ENCODE data around the gene HOXA9.

HOXA9 gene

GRCh38 chr7:27148031-27148755, 17.1 kb downstream of the HOXA9 start:
- peak overlapping the region; percentile 13 for H3K4me3 ChIP-seq (ENCODE audit: low read depth, low read length)
- TF ChIP-seq MYC (IDR thresholded peaks at IDR 0.05; ENCODE audit: low read depth, low read length) = no peak
- TF ChIP-seq POLR2A (IDR thresholded peaks at IDR 0.05; ENCODE audit: extremely low read depth, insufficient read length) = no peak
- no peak for TF ChIP-seq MAX (IDR thresholded peaks at IDR 0.05; ENCODE audit: low read depth, low read length)
- TF ChIP-seq, protein P1, sequence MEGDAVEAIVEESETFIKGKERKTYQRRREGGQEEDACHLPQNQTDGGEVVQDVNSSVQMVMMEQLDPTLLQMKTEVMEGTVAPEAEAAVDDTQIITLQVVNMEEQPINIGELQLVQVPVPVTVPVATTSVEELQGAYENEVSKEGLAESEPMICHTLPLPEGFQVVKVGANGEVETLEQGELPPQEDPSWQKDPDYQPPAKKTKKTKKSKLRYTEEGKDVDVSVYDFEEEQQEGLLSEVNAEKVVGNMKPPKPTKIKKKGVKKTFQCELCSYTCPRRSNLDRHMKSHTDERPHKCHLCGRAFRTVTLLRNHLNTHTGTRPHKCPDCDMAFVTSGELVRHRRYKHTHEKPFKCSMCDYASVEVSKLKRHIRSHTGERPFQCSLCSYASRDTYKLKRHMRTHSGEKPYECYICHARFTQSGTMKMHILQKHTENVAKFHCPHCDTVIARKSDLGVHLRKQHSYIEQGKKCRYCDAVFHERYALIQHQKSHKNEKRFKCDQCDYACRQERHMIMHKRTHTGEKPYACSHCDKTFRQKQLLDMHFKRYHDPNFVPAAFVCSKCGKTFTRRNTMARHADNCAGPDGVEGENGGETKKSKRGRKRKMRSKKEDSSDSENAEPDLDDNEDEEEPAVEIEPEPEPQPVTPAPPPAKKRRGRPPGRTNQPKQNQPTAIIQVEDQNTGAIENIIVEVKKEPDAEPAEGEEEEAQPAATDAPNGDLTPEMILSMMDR (IDR thresholded peaks at IDR 0.05; ENCODE audit: low read depth, low read length) = no peak
- DNase-seq (ENCODE audit: low read depth) = peak; percentile 40

DNA sequence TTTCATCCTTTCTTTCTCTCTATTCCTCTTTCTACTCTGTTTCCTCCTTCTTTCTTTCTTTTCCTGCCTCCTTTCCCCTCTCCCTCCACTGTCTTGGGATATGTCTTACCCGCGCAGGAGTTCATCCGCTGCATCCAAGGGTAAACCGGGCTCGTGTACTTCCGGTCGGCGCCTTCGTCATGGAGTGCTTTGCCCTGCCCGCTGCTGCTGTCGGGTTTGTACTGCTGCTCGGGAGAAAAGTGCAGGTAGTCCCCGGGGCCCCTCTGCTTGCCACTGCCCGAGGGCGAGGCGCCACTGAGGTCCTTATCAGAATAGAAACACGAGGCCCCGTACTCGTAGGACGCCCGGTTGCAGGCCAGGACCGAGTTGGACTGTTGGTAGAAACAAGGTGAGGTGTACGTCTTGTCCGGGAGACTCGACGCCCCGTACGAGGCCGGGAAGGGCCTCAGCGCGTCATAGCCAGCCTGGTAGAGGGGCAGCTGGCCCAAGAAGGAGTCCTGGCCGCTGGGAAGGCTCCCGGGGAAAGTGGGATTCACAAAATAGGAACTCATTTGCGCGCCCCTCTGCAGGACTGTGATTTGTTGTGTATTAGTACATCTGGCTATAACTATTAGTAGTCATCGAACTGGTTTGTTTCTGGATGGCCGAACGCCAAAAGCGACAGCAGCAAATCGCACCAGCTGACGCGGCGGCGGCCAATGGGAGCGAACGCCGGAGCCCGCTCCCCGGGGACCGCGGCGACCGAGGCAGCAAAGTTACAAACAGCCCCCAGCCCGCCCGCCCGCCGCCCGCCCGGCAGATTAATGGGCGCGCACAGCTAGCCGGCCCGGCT, 17.9 kb downstream of the HOXA9 start, which contains the start of gene HOXA6:
HOXA6 (minus strand) TSS at position 576 of the 832 bp plus-strand sequence; CDS start at position 551, 25 bp downstream.
- H3K4me3 ChIP-seq (ENCODE audit: low read depth, low read length) = peak within 1 kb of the TSS; percentile 13
- TF ChIP-seq MYC (IDR thresholded peaks at IDR 0.05; ENCODE audit: low read depth, low read length) (no peak), POLR2A (IDR thresholded peaks at IDR 0.05; ENCODE audit: extremely low read depth, insufficient read length) (no peak), MAX (IDR thresholded peaks at IDR 0.05; ENCODE audit: low read depth, low read length) (no peak)
- TF ChIP-seq, protein P1 (IDR thresholded peaks at IDR 0.05; ENCODE audit: low read depth, low read length) = no peak
- DNase-seq (ENCODE audit: low read depth) = no peak

- DNase-seq (ENCODE audit: low read depth) = no peak
- no peak overlapping the region for H3K4me3 ChIP-seq (ENCODE audit: low read depth, low read length)
- TF ChIP-seq POLR2A (IDR thresholded peaks at IDR 0.05; ENCODE audit: extremely low read depth, insufficient read length) (no peak), MAX (IDR thresholded peaks at IDR 0.05; ENCODE audit: low read depth, low read length) (no peak), MYC (IDR thresholded peaks at IDR 0.05; ENCODE audit: low read depth, low read length) (no peak)
- TF ChIP-seq, protein P1 (IDR thresholded peaks at IDR 0.05; ENCODE audit: low read depth, low read length) = no peak
These were observed 18.7 kb downstream of the HOXA9 start for GRCh38 chr7:27146491-27147198.

DNA sequence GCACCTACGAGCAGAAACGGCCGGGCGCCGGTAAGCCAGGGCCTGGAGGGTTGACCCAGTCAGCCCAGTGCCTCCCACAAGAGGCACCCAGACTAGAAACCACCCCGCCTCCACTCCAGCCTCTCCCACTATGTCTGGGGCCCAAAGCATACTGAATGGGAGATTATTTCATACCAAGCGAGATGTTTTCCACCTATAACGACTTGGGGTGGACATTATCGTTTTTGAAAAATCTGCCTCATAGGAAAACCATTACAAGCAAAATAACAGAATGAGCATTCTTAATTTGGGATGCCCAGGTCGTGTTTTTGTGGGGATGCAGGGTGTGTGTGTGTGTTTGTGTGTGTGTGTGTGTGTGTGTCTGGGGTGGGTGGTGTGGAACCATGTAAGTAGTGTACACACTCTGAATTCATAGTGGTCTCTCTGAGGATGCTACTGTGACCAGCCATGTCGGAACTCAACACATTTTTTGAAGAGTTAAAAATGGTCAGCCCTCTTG, 19.4 kb downstream of the HOXA9 start:
- no peak overlapping the region for H3K4me3 ChIP-seq (ENCODE audit: low read depth, low read length)
- DNase-seq (ENCODE audit: low read depth) = no peak
- TF ChIP-seq, protein P1 (IDR thresholded peaks at IDR 0.05; ENCODE audit: low read depth, low read length) = no peak
- TF ChIP-seq MYC (IDR thresholded peaks at IDR 0.05; ENCODE audit: low read depth, low read length) (no peak), MAX (IDR thresholded peaks at IDR 0.05; ENCODE audit: low read depth, low read length) (no peak), POLR2A (IDR thresholded peaks at IDR 0.05; ENCODE audit: extremely low read depth, insufficient read length) (no peak)

DNA sequence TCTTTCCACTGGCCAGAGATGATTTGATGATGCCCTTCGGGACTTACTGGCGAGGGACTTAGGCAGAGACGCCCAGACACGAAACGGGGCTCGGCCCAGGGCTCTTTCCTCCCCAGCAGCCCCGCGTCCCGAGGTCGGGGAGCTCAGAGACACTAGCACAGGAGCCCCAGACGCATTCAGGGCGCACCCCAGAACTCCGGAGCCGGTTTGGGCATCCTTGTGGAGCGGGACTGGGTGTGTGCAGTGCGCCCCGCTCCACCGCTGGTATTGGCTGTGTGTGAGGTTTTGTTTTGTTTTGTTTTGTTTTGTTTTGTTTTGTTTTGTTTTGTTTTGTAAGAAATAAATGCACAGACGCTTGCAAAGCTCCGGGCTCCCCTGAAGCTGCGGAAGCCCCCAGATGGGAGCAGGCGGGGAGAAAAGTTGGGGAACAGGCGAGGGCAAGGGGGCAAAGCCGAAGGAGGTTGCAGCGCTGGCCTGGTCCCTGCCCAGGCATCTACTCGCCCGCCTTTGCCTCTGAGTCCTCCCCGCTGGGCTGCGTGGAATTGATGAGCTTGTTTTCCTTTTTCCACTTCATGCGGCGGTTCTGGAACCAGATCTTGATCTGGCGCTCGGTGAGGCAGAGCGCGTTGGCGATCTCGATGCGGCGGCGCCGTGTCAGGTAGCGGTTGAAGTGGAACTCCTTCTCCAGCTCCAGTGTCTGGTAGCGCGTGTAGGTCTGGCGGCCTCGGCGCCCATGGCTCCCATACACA, 20.0 kb downstream of the HOXA9 start:
- TF ChIP-seq MYC (IDR thresholded peaks at IDR 0.05; ENCODE audit: low read depth, low read length) (no peak), MAX (IDR thresholded peaks at IDR 0.05; ENCODE audit: low read depth, low read length) (no peak), POLR2A (IDR thresholded peaks at IDR 0.05; ENCODE audit: extremely low read depth, insufficient read length) (no peak)
- TF ChIP-seq, protein P1 (IDR thresholded peaks at IDR 0.05; ENCODE audit: low read depth, low read length) = no peak
- no peak overlapping the region for H3K4me3 ChIP-seq (ENCODE audit: low read depth, low read length)

More for the DNA sequence above, 20.0 kb downstream of the HOXA9 start:
- DNase-seq (ENCODE audit: low read depth) = no peak

All from NB4 (cell line).